HG02588 (cell line): ENCODE results near the gene TEP1.
"Not testable (repeated sequence)": the region's sequence is repeated elsewhere in the genome, so short reads cannot be mapped to it uniquely, and the experiment has no call there.

ENCODE experiments used
- ATAC-seq: cut with Tn5 transposase; IDR thresholded peaks from one replicate; pipeline ENCODE4 v1.9.1; 2021; ENCODE audit warnings: mild to moderate bottlenecking, moderate library complexity; ENCODE audit not compliant: unreplicated experiment

The TEP1 gene

GRCh38 chr14:20391505-20391904, 21.8 kb downstream of the TEP1 start:
- ATAC-seq = no peak

DNA sequence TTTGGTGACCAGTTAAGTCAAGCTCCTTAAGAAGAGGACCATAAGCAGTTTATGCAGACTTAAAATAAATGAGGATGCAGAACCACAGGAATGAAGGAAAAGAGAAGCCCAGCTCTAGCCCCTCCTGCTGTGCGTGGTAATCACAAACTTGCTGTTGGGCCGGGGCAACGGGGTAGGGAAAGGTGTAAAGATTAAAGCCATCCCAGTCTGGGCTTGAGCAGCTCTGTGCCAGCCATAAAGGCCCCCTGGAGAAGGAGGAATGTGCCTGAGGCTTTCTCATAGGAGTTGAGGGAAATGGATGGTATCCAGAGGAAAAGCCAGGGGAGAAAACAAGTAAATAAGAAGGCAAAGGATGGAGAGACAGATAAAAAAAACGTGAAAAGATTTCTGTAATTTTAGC, 25.1 kb downstream of the TEP1 start:
- ATAC-seq = no peak

DNA sequence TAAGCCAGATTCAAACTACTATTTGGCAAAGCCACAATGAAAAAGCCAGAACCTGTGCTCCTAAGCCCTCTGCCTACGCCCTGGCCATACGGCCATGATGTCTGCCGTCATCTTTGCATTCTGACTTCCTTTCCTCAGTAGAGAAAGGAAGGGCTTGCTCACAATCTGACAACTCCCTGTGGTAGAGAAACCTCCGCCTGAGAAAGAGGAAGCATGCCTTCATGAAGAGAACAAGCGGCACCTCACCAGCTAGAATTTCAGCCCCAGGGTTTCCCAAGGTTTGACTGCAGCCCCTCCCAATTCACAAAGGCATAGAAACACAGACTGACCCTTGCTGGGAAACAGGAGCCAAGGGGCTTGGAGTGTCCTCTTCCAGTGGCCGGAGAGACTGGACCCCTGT, 25.7 kb downstream of the TEP1 start:
- ATAC-seq = no peak

DNA sequence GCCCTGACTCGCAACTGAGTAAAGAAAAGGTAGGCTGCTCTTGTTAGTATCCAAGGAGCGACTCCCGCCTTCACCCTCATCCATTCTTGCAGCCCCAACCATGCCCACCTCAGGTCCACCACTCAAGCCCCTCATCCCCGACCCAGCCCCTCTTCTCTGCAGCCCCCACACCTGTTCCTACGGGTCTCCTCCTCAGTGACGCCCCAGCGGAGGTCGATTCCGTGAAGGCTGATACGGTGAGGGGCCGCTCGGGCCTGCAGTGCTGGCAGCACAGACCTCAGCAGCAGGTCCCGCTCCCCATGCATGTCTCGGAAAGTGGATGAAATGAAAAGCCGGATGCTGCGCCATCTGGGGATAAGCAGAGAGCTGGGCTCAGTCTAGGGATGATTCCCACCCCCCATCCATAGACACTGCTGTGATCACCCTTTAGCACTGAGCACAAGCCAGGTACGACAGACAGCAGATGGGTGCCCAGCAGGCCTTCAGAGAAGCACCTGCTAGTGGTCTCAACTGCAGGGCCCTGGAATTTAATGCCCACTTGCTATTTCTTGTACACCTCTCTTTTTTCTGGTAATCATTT, 26.9 kb downstream of the TEP1 start:
- ATAC-seq = no peak

DNA sequence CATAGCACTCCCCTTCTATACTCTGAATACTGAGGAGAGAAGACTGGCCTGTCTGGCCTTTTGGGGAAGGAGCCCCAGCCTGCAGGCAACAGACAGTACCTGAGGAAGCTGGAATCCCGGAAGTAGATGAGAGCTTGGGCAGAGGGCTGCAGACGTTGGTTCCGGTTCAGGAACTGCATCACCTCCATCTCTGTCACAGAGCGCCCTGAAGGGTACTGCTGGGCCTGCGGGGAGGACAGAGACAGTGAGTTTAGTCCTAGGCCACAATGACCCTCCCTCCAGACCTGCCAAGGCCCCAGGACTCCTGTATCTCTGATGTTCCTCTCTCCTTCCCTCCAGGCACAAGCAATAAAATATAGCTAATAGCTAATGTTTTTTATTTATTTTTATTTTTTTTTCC, 28.4 kb downstream of the TEP1 start:
- no peak for ATAC-seq

GRCh38 chr14:20384321-20384720, 29.0 kb downstream of the TEP1 start:
- ATAC-seq = no peak

- ATAC-seq = no peak
Observed at GRCh38 chr14:20383636-20384035, 29.7 kb downstream of the TEP1 start.

- no peak for ATAC-seq
Observed at GRCh38 chr14:20383032-20383431, 30.3 kb downstream of the TEP1 start.

DNA sequence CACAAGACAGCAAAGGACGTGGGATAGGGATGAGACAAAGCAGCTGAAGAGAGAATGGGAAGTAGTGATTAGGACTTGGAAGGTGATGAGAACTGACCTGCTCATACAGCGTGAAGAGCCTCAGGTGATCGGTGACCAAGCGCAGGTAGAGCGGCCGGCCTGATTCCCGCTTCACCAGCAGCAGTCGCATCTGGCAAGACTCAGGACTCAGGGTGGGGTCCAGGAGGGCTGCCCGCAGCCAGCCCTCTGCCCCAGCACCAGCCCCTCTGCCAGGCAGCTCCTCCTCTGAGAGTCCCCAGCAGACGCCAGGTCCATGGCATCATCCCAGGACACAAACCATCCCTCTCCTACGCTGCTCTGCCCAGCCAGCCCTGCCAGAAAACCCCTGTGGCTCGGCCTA, 30.8 kb downstream of the TEP1 start:
- ATAC-seq = no peak

- ATAC-seq = no peak
Observed at GRCh38 chr14:20381341-20381740, 32.0 kb downstream of the TEP1 start.

- ATAC-seq = no peak
Observed at GRCh38 chr14:20380681-20381080, 32.6 kb downstream of the TEP1 start.

DNA sequence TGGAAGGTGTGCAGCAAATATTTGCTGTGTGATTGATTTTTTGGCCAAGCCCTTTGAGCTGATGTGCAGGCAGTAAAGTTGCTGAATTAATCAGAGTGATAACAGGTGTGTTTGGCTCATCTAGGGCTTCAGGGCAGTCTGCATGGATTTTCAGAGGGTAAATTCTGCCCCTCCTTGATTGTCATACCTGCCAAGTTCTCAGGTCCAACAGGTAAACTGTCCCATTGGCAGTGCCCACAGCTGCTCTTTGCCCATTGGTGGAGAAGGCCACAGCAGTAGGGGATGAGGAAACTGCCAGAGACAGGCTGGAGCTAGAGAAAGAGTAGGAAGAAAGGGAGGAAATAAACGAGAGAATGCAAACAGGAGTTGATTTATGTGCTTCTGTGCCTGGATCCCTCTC, 33.6 kb downstream of the TEP1 start:
- no peak for ATAC-seq

DNA sequence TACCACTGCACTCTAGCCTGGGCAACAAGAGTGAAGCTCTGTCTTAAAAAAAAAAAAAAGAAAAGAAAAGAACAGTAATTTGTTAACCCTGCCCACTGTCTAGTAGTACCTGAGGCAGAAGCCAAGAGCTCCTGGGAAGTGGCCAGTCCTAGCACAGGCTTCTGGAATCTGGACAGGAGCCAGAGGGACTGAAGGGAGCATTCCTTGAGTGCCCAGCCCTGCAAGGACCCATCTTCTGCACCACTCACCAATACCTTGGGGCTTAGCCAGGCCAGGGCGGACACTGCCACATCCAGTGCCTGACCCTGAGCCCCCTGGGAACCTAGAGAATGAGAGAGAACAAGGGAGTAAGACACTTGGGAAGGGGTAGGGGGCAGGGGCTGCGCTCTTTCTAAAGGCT, 36.1 kb downstream of the TEP1 start:
- no peak for ATAC-seq

DNA sequence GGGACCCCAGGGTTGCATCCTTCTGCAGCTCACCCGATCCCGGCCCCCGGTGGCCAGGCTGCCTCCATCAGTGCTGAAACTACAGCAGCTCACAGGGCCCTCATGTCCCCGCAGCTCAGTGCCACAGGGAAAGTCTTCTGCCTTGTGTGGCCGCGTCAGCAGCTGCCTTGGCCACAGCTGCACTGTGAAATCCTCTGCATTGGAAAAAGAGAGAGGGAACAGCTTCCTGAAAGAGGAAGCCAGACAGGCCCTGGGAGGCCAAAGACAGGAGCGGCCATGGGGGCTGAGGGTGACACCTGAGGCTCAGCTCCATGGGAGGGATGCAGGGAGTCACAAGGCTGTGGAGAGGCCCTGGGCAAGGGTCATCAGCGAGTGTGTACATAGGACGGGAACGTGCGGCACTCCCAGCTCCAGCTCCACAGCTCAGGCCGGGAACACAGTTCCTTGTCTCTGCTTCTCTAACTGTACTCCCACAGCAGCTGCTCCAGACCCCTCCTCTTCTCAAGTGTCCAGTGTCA, 37.2 kb downstream of the TEP1 start:
- no peak for ATAC-seq

- ATAC-seq = no peak
Observed at GRCh38 chr14:20375471-20375870, 37.8 kb downstream of the TEP1 start.

DNA sequence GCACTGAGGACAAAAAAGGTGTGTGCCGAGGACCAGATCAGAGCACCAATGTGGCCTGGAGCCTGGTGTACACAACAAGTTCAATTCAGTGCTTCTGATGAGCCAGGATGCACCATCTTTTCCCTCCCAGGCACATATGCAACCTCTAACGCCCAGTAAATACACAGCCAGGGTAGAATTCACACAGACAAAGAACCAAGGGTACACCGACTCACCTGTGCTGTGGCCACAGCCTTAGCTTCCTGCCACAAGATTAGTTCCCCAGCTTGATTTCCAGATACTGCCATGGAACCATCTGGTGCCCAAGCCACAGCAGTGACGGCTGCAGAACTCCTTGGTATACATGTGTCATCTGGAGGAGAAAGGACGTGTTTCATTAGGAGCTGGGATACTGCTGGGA, 40.5 kb downstream of the TEP1 start:
- ATAC-seq = no peak

DNA sequence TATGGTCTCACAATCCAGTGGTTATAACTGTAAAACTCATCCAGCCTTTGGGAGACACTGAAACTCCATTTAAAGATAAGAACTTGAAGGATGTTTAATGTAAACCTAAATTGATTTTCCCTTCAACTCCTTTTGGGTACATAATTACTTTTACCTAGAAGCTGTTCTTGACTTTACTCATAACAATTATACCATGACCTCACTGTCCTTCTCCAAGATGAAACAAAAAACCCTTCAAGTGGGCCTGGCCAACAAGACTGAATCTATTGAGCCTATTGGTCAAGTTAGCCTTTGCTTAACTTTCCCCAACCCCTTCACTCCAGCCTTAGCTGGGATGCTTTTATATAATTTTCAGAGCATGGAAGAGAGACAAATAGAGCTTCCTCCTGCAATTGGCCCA, 47.4 kb downstream of the TEP1 start:
- no peak for ATAC-seq

DNA sequence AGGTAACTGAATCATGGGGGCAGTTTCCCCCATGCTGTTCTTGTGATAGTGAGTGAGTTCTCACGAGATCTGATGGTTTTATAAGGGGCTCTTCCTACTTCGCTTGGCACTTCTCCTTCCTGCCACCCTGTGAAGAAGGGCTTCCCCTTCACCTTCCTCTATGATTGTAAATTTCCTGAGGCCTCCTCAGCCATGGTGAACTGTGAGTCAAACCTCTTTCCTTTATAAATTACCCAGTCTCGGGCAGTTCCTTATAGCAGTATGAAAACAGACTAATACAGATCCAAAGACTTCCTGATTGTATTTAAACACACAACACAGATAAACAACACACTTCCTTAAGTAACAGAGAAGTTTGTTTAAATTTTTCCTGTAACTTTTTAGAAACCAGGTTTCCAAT, 54.8 kb downstream of the TEP1 start:
- not testable (repeated sequence) for ATAC-seq

DNA sequence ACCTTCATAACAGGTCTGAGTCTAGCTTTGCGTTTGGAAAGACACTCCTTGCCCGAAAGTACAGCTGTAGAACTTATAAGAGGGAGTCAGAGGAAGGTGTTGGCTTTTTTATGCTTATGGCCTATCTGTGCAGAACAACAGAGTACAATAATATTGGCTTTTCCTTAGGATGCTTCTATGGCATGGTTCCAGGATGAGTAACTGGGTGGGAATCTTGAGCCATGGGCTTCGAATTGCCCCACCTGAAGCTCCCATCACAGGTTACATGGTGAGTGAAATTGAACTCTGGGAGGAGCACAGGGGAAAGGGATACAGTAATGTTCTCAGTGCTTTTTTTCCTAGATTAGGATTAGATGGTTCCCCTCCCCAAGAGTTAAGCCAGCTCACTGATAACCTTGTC, 56.9 kb downstream of the TEP1 start:
- no peak for ATAC-seq

- no peak for ATAC-seq
Observed at GRCh38 chr14:20350860-20351259, 62.4 kb downstream of the TEP1 start.

DNA sequence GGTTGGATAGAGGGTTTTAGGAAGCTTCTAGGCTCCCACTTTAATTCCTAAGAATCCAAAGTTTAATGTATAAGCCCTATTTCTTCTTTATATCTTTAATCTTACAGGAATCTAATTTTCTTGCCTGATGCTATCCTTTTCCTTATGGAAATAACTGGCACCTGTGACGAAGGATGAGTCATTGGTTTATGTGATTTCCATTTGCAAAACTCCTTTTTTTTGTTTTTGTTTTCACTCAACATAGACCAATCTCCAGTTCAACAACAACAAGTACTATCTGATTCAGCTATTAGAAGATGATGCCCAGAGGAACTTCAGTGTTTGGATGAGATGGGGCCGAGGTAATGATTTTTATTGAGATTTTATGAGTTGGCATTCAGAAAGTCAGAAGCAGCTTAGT, 63.0 kb downstream of the TEP1 start:
- no peak for ATAC-seq

DNA sequence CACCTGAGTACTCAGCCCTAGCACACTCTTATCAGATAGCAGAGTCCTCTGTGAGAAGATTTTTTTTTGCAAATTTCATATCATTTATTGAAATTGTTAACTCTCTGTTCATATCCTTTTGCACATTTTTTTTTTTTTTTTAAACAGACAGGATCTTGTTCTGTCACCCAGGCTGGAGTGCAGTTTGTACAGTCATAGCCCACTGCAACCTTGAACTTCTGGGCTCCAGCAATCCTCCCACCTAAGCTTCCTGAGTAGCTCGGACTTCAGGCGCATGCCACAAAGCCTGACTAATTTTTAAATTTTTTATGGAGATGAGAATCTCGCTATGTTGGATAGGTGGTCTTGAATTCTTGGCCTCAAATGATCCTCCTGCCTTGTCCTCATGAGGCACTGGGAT, 65.6 kb downstream of the TEP1 start:
- ATAC-seq = no peak

DNA sequence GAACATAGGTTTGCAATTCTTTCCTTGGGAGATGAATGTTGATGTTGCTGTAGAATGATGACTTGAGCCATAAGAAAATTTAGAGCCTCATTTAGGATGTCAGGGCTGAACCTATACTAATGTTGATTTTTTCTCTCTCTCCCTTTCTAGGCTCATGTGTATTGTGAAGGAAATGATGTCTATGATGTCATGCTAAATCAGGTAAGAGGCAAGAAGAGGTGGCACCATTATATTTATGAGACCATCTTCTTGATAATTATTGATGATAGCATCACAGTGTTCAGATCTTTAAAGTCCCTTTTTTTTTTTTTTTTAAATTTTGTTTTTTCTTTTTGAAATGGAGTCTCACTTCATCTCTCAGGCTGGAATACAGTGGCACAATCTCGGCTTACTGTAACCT, 66.6 kb downstream of the TEP1 start:
- no peak for ATAC-seq
